Effector memory CD8-positive, alpha-beta T cell (primary cell): Measurements from ENCODE around the gene DCUN1D2.
"Not testable (repeated sequence)": the region's sequence is repeated elsewhere in the genome, so short reads cannot be mapped to it uniquely, and the experiment has no call there.

Experiments
- ATAC-seq: fragments of 150-1000 bp; cut with Tn5 transposase; replicated peaks from 2 replicates; pipeline ENCODE4 v1.10.0; 2021; ENCODE audit warnings: mild to moderate bottlenecking, moderate library complexity
- DNase-seq, 3 experiments: peaks; one replicate each; pipeline ENCODE4 v3.0.0; 2021
- H3K27ac Mint-ChIP-seq, 2 donors: one replicate each; pipeline ENCODE4 v1.8.0; 2022; ENCODE audit warnings: mild to moderate bottlenecking in 2 of 2, mixed read lengths in 2 of 2, moderate library complexity in 2 of 2
- H3K27me3 Mint-ChIP-seq, 2 donors: one replicate each; pipeline ENCODE4 v1.8.0; 2022; ENCODE audit warnings: mixed read lengths in 2 of 2
- H3K36me3 Mint-ChIP-seq: one replicate; pipeline ENCODE4 v1.8.0; 2022; ENCODE audit warnings: mild to moderate bottlenecking, moderate library complexity, mixed read lengths; ENCODE audit not compliant: insufficient read depth
- H3K4me1 Mint-ChIP-seq, 2 donors: one replicate each; pipeline ENCODE4 v1.8.0; 2022; ENCODE audit warnings: low read depth in 2 of 2, mixed read lengths in 2 of 2
- H3K4me3 Mint-ChIP-seq, 2 donors: one replicate each; pipeline ENCODE4 v1.8.0; 2022; ENCODE audit warnings: mild to moderate bottlenecking in 2 of 2, mixed read lengths in 2 of 2, moderate library complexity in 2 of 2
- H3K9me3 Mint-ChIP-seq, 2 donors: one replicate each; pipeline ENCODE4 v1.8.0; 2022; ENCODE audit warnings: mixed read lengths in 2 of 2

Gene DCUN1D2

GRCh38 chr13:113435907-113436306, 54.6 kb downstream of the DCUN1D2 start:
- not testable (repeated sequence) for DNase-seq, H3K36me3 Mint-ChIP-seq, H3K4me1 Mint-ChIP-seq, H3K9me3 Mint-ChIP-seq, H3K27ac Mint-ChIP-seq, ATAC-seq, H3K27me3 Mint-ChIP-seq, H3K4me3 Mint-ChIP-seq

GRCh38 chr13:113433391-113433916, 57.1 kb downstream of the DCUN1D2 start:
- no peaks in the 10 kb centered on the region for H3K9me3 Mint-ChIP-seq
- H3K27ac Mint-ChIP-seq: no peak overlapping the region
- DNase-seq (no peak), ATAC-seq (no peak)
- H3K4me1 Mint-ChIP-seq: no peaks in the 10 kb centered on the region
- no peaks in the 10 kb centered on the region for H3K27me3 Mint-ChIP-seq
- H3K36me3 Mint-ChIP-seq: no peaks in the 10 kb centered on the region
- no peak overlapping the region for H3K4me3 Mint-ChIP-seq

GRCh38 chr13:113432506-113433270, 57.8 kb downstream of the DCUN1D2 start:
- no peaks in the 10 kb centered on the region for H3K4me1 Mint-ChIP-seq
- no peaks in the 10 kb centered on the region for H3K27me3 Mint-ChIP-seq
- H3K4me3 Mint-ChIP-seq: no peak overlapping the region
- H3K27ac Mint-ChIP-seq: no peak overlapping the region
- H3K36me3 Mint-ChIP-seq: no peaks in the 10 kb centered on the region
- H3K9me3 Mint-ChIP-seq: no peaks in the 10 kb centered on the region
- DNase-seq (no peak), ATAC-seq (no peak)

- Mint-ChIP-seq H3K27ac (no peak overlapping the region), H3K27me3 (no peaks in the 10 kb centered on the region), H3K9me3 (no peaks in the 10 kb centered on the region), H3K4me1 (no peaks in the 10 kb centered on the region), H3K4me3 (no peak overlapping the region), H3K36me3 (no peaks in the 10 kb centered on the region)
- DNase-seq: no peak
- no peak for ATAC-seq
These were observed 59.3 kb downstream of the DCUN1D2 start for GRCh38 chr13:113431171-113431570.

GRCh38 chr13:113430378-113431110, 60.0 kb downstream of the DCUN1D2 start:
- Mint-ChIP-seq H3K4me3 (no peak overlapping the region), H3K36me3 (no peaks in the 10 kb centered on the region), H3K27me3 (no peaks in the 10 kb centered on the region), H3K27ac (no peak overlapping the region), H3K9me3 (no peaks in the 10 kb centered on the region), H3K4me1 (no peaks in the 10 kb centered on the region)
- no peak for DNase-seq
- no peak for ATAC-seq

GRCh38 chr13:113429608-113429985, 60.9 kb downstream of the DCUN1D2 start:
- no peaks in the 10 kb centered on the region for H3K4me1 Mint-ChIP-seq
- DNase-seq (no peak), ATAC-seq (no peak)
- no peak overlapping the region for H3K4me3 Mint-ChIP-seq
- H3K27ac Mint-ChIP-seq: no peak overlapping the region
- H3K27me3 Mint-ChIP-seq: no peaks in the 10 kb centered on the region
- H3K36me3 Mint-ChIP-seq: no peaks in the 10 kb centered on the region
- H3K9me3 Mint-ChIP-seq: no peaks in the 10 kb centered on the region

- H3K4me1 Mint-ChIP-seq: no peaks in the 10 kb centered on the region
- ATAC-seq (no peak), DNase-seq (no peak)
- no peak overlapping the region for H3K27ac Mint-ChIP-seq
- no peak overlapping the region for H3K4me3 Mint-ChIP-seq
- H3K9me3 Mint-ChIP-seq: no peaks in the 10 kb centered on the region
- H3K27me3 Mint-ChIP-seq: no peaks in the 10 kb centered on the region
- H3K36me3 Mint-ChIP-seq: no peaks in the 10 kb centered on the region
These were observed 61.5 kb downstream of the DCUN1D2 start for GRCh38 chr13:113428871-113429607.

- Mint-ChIP-seq H3K9me3 (no peaks in the 10 kb centered on the region), H3K27me3 (no peaks in the 10 kb centered on the region), H3K27ac (no peak overlapping the region), H3K4me3 (no peak overlapping the region), H3K4me1 (no peaks in the 10 kb centered on the region), H3K36me3 (no peaks in the 10 kb centered on the region)
- ATAC-seq (no peak), DNase-seq (no peak)
These were observed 62.0 kb downstream of the DCUN1D2 start for GRCh38 chr13:113428469-113428865.

- Mint-ChIP-seq H3K4me3 (no peak overlapping the region), H3K4me1 (no peaks in the 10 kb centered on the region), H3K27me3 (no peaks in the 10 kb centered on the region), H3K9me3 (no peaks in the 10 kb centered on the region), H3K27ac (no peak overlapping the region), H3K36me3 (no peaks in the 10 kb centered on the region)
- DNase-seq (no peak), ATAC-seq (no peak)
These were observed 62.7 kb downstream of the DCUN1D2 start for GRCh38 chr13:113427562-113428468.

- H3K27me3 Mint-ChIP-seq: no peaks in the 10 kb centered on the region
- DNase-seq: no peak
- no peaks in the 10 kb centered on the region for H3K36me3 Mint-ChIP-seq
- no peaks in the 10 kb centered on the region for H3K9me3 Mint-ChIP-seq
- no peak overlapping the region for H3K27ac Mint-ChIP-seq
- H3K4me1 Mint-ChIP-seq: no peaks in the 10 kb centered on the region
- ATAC-seq: no peak
- no peak overlapping the region for H3K4me3 Mint-ChIP-seq
These were observed 63.9 kb downstream of the DCUN1D2 start for GRCh38 chr13:113426591-113426986.

GRCh38 chr13:113425941-113426590, 64.4 kb downstream of the DCUN1D2 start:
- H3K4me3 Mint-ChIP-seq: no peak overlapping the region
- ATAC-seq (no peak), DNase-seq (no peak)
- H3K27ac Mint-ChIP-seq: no peak overlapping the region
- H3K4me1 Mint-ChIP-seq: no peaks in the 10 kb centered on the region
- H3K9me3 Mint-ChIP-seq: no peaks in the 10 kb centered on the region
- H3K27me3 Mint-ChIP-seq: no peaks in the 10 kb centered on the region
- no peaks in the 10 kb centered on the region for H3K36me3 Mint-ChIP-seq

- no peak for DNase-seq
These were observed 66.9 kb downstream of the DCUN1D2 start for GRCh38 chr13:113423520-113424163.

More at GRCh38 chr13:113423520-113424163, 66.9 kb downstream of the DCUN1D2 start:
- no peak overlapping the region for H3K4me3 Mint-ChIP-seq
- no peak for ATAC-seq
- H3K27me3 Mint-ChIP-seq: peaks cover 0 to 13% of the 10 kb centered on the region in 2 donors
- no peaks in the 10 kb centered on the region for H3K36me3 Mint-ChIP-seq
- no peaks in the 10 kb centered on the region for H3K9me3 Mint-ChIP-seq
- H3K4me1 Mint-ChIP-seq: no peaks in the 10 kb centered on the region
- H3K27ac Mint-ChIP-seq: no peak overlapping the region
